ENCODE data around the gene SRL. TPM values are rescaled to one million over a fixed set of nuclear protein-coding genes. Genes with fewer than 3 reads are reported as not detected.

Gene SRL
- total and polyA plus RNA-seq, 2 donors (not counting 1 experiment from before 2014, with no cell fraction given) = not detected

- H3K27ac Mint-ChIP-seq = peak overlapping the region; percentile 59
- ChIA-PET POLR2A (interaction anchor here (0.5 to 0.6 kb wide), 2 partner anchors 433 to 477 kb away, joined by 3 to 4 read pairs; no protein-coding TSS in a partner anchor), CTCF (interaction anchor here (0.6 to 1.3 kb wide), 2 partner anchors 68 to 71 kb away, joined by 3 to 4 read pairs; no protein-coding TSS in a partner anchor)
- DNase-seq (peak; percentile 90), ATAC-seq (ENCODE audit: low read depth) (peak; percentile 95)
- Histone ChIP-seq H3K9ac (ENCODE audit: low read length) (peak overlapping the region; percentile 68), H3K27me3 (replicated peaks in 1 of 4; ENCODE audit: control extremely low read depth in 1 of 4, control insufficient read depth in 3 of 4, insufficient read depth in 4 of 4, low read length in 3 of 4) (no peaks in the 10 kb centered on the region), H3K79me2 (ENCODE audit: control insufficient read depth, insufficient read depth, low read length) (no peaks in the 10 kb centered on the region), H3K9me3 (ENCODE audit: control extremely low read depth in 1 of 3, control insufficient read depth in 2 of 3, insufficient read depth in 1 of 3, low read length in 2 of 3) (peaks cover 0 to 3% (median 0%) of the 10 kb centered on the region in 3 donors), H4K20me1 (ENCODE audit: control insufficient read depth, insufficient read depth, low read length, poor library complexity, severe bottlenecking) (no peaks in the 10 kb centered on the region), H3K4me1 (ENCODE audit: control insufficient read depth in 2 of 2, insufficient read depth in 2 of 2, low read length in 2 of 2) (peaks cover 4 to 15% of the 10 kb centered on the region in 2 donors), H3K4me2 (replicated peaks; ENCODE audit: low read depth, low read length, poor library complexity, severe bottlenecking) (peak overlapping the region; percentile 88), H3K27ac (ENCODE audit: low read length in 2 of 2) (peak overlapping the region; percentile 27 to 62), H2AFZ (ENCODE audit: insufficient read depth, low read depth, low read length, poor library complexity, severe bottlenecking) (peak overlapping the region; percentile 82), H3K4me3 (ENCODE audit: control extremely low read depth in 1 of 5, extremely low read depth in 1 of 5, insufficient read depth in 1 of 5, low read depth in 2 of 5, low read length in 4 of 5) (peak overlapping the region; percentile 54 to 78 (median 69)), H3K36me3 (replicated peaks in 1 of 2; ENCODE audit: control extremely low read depth in 1 of 2, control insufficient read depth in 1 of 2, extremely low read depth in 1 of 2, insufficient read depth in 2 of 2, low read length in 1 of 2) (no peaks in the 10 kb centered on the region)
- peaks cover 9% of the 10 kb centered on the region for H3K27me3 Mint-ChIP-seq
- H3K9me3 Mint-ChIP-seq (ENCODE audit: insufficient read depth) = no peaks in the 10 kb centered on the region
- no peak for TF ChIP-seq CTCF (IDR thresholded peaks at IDR 0.05)
- TF ChIP-seq EZH2 (IDR thresholded peaks at IDR 0.05; ENCODE audit: borderline replicate concordance, insufficient read depth, low read depth, low read length, poor library complexity, severe bottlenecking) = no peak
- peaks cover 8% of the 10 kb centered on the region for H3K4me1 Mint-ChIP-seq
- H3K4me3 Mint-ChIP-seq = peak overlapping the region; percentile 84
- under 1% methylated on average over 84 of the region's 85 CpGs for WGBS (ENCODE audit: insufficient coverage)
- intact Hi-C loops (cut with micrococcal nuclease) = loop anchor here (1.0 kb wide), 2 partner anchors 68 to 71 kb away; no protein-coding TSS in a partner anchor
These were observed 58.4 kb downstream of the SRL start for GRCh38 chr16:4183237-4184037.
